Measurements from ENCODE around the gene U2AF2. TPM values are rescaled to one million over a fixed set of nuclear protein-coding genes. Genes with fewer than 3 reads are reported as not detected.
A peak's percentile ranks its signal among the peaks of the same experiment; 100 is the strongest.

U2AF2 gene
- total RNA-seq, 1 donor from 2014 or later = 70.1 TPM

GRCh38 chr19:55621205-55621672 lies 33.6 kb upstream of the U2AF2 start:
- DNase-seq (ENCODE audit: low spot score in 2 of 2) (no peak), FAIRE-seq (no peak)

DNA sequence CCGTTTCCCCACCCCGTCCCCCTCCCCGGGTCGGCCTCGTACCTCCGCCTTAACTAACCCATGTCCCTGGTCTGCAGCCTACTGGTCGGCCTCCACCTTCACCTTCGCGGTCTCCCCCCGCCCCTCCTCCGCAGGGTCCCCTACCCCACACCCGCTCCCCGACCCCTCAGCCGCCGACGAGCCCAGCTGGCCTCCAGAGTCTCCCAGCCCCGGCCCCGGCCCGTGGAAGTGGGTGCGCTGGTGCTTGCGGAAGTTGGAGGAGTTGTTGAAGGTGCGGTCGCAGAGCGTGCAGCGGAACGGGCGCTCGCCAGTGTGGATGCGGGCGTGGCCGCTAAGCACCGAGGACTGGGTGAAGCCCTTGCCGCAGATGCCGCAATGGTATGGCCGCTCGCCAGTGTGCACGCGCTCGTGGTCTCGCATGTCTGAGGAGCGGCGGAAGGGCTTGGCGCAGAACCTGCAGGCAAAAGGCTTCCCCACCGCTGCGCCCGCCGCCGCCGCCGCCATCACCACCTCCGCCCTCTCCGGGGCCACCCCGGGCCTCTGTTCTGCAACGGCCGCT lies 33.1 kb upstream of the U2AF2 start:
- no peak for FAIRE-seq
- no peak for DNase-seq (ENCODE audit: low spot score in 2 of 2)

DNA sequence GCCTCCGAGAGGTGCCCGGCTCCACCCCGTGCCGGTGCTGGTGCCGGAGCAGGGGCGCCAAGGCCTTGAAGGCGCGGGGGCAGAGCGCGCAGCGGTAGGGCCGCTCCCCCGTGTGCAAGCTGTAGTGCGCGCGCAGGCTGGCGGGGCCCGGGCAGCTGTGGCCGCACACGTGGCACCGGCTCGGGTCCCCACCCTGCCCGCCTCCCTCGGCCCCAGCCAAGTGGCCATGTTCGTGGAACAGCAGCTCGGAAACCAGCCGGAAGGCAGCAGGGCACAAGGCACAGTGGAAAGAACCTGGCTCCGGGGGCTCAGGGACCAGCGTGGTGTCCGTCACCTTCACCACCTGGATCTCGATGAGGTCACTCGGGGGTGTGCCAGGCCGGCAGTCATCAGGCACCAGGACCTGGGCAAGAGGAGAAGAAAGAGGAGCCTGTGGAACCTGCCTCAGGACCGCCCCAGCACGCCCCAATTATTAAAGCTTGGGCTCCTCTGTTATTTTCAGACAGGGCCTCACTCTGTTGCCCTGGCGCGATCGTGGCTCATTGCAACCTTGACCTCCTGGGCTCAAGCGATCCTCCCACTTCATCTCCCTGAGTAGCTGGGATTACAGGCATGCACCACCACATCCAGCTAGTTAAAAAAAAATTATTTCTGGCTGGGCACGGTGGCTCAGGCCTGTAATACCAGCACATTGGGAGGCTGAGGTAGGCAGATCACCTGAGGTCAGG lies 32.4 kb upstream of the U2AF2 start:
- DNase-seq (ENCODE audit: low spot score in 2 of 2) (no peak), FAIRE-seq (no peak)

DNA sequence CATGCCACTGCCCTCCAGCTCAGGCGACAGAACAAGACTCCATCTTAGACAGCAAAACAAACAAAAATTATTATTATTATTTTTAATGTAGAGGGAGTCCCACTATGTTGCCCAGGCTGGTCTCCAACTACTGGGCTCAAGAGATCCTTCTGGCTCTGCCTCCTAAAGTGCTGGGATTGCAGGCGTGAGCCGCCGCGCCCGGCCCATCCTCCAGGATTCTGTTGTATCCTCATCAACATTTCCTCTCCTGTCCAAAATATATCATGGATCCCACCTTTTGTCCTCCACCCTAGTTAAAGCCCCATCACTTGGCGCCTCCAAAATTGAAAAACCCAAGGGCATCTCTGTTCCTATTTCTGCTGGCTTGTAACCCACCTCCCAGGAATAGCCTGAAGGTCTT lies 31.7 kb upstream of the U2AF2 start:
- peak in 1 of 2 donors; percentile 33 for DNase-seq (ENCODE audit: low spot score in 2 of 2)
- no peak for FAIRE-seq

DNA sequence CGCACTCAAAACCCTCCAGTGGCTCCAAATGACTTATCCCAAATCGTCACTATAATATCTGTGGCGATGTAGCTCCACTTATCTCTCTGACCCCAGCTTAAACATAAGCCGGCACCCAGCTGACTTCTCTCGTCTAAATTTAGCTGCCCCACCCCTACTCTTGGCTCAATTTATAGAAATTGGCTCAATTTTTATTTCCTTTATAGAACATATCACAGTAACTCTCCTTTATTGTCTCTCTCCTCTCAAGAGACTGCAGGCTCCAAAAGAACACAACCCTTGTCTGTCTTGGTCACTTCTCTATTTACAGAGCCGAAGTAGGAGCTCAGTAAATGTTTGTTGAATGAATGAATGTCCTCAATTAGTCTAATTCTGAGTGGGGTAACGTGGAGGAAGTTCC lies 31.3 kb upstream of the U2AF2 start:
- no peak for DNase-seq (ENCODE audit: low spot score in 2 of 2)
- no peak for FAIRE-seq

DNA sequence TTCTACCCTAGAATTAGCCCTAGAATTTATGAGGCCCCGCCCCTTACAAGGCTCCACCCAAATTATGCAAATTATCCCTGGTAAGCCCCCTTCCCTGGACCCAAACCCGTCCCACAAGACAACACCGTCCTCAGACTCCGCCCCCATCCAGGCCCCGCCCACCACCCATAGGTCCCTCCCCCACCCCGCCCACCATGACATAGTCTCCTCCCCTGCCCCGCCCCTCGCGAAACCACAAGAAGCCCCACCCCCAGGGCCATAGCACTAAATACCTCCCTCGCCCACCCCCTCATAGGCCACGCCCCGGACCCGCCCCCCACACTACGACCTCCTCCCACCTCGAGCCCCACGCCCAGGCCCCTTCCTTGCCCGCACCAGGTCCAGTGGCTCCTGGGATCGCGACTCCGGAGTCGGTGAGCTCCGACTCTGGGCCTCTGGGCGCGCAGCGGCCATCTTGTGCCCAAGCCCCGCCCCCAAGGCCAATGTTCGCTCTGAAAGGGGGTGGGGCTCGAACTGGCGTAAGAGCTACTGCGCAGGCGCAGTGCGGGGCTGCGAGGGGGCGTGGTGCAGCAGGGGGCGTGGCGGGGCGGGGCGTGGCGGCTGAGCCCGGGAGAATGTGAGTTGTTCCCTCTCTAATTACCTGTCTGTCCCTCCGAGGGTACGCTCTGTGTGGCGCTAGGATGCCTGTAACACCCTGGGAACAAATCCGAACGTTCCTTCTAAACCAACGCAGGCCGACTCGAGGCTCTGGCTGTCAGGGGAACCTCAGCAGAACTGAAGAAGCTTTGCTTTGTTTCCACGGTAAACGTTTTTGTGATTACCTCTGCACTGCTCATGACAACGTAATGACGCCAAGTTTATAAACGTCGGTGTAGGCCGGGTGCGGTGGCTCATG lies 30.5 kb upstream of the U2AF2 start, which contains the start of gene ZNF784:
TSS of gene ZNF784 (minus strand) at position 458 of the 895 bp plus-strand sequence. CDS start at position 453, 5 bp downstream.
- DNase-seq (ENCODE audit: low spot score in 2 of 2) = peak; percentile 95 to 97

GRCh38 chr19:55625004-55625326 lies 29.9 kb upstream of the U2AF2 start:
- no peak for DNase-seq (ENCODE audit: low spot score in 2 of 2)
- FAIRE-seq = no peak

More for the DNA sequence above, 30.5 kb upstream of the U2AF2 start, which contains the start of gene ZNF784:
- FAIRE-seq = no peak

DNA sequence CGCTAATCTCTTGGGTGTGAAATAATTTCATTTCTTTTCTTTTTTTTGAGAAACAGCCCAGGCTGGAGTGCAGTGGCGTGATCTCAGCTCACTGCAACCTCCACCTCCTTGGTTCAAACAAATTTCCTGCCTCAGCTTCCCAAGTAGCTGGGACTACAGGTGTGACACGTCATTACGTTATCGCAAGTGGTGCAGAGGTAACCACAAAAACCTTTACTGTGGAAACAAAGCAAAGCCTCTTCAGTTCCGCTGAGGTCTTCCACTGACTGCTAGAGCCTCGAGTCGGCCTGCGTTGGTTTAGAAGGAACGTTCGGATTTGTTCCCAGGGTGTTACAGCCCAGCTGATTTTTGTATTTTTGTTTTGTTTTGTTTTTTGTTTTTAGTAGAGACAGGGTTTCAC lies 28.5 kb upstream of the U2AF2 start:
- DNase-seq (ENCODE audit: low spot score in 2 of 2) (no peak), FAIRE-seq (no peak)

GRCh38 chr19:55632463-55632834 lies 22.4 kb upstream of the U2AF2 start:
- peak; percentile 56 to 69 for DNase-seq (ENCODE audit: low spot score in 2 of 2)
- no peak for FAIRE-seq

- DNase-seq (ENCODE audit: low spot score in 2 of 2) = no peak
- no peak for FAIRE-seq
Observed at GRCh38 chr19:55633861-55634260, 21.0 kb upstream of the U2AF2 start.

- DNase-seq (ENCODE audit: low spot score in 2 of 2) = no peak
- FAIRE-seq = no peak
Observed at GRCh38 chr19:55635334-55635717, 19.5 kb upstream of the U2AF2 start.

DNA sequence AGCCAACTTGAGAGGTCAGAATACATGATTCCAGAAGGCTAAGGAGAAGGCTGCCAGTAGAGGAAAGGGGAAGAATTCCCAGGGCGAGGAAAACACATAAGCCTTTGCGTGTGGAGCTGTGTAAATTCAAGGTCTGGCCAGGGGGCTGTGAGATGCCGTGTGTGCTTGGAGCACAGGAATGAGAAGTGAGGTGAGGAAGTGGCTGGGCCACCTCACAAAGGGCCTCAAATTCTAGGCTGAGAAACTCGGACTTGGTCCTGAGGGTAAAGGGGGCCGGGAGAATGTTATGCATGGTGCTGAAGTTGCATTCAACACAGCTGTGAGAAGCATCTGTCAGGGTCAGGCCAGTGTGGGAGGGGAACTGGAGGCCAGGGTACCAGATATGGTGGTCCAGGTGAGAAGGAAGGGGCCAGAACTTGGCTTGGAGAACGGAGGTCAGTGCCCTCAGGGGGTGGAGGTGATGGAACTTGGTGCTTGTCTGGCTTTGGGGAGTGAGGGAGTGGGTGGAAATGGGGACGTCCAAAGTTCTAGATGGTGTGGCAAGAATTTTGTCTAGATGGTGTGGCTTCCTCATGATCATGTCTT lies 18.9 kb upstream of the U2AF2 start:
- FAIRE-seq = no peak
- no peak for DNase-seq (ENCODE audit: low spot score in 2 of 2)

DNA sequence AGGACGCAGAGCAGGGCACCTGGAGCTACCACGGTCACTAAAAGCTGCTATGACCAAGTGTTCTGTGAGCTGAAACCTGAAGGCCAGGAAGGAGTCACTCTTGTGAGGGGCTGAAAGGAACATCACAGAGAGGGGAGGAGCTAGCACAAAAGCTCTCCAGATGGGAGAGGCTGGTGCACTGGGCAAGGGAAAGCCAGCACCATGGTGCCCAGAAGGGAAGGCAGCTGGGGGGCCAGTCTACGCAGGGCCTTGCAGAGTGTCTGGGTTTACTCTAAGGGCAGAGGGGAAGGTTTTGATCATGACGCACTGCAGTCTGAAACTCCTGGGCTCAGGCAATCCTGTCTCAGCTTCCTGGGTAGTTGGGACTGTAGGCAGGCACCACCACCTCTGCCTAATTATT lies 18.1 kb upstream of the U2AF2 start:
- DNase-seq (ENCODE audit: low spot score in 2 of 2) (no peak), FAIRE-seq (no peak)

DNA sequence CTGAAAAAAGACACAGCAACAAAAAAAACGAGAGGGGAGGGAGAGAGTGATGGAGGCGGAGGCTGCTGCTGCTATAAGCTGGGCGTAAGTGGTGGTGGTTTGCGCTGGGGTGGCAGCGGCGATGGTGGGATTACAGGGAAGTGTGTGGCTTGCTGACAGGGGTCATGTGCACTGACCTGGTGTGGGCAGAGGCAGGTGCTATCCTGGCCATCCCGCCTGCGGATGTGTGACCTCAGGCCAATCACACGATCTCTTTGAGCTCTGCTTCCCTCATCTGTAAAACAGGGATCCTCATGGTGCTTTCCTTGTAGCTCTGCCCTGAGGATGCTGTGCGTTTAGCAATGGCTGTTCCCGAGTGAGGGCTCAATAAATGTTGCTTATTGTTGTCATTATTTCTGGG lies 17.3 kb upstream of the U2AF2 start:
- DNase-seq (ENCODE audit: low spot score in 2 of 2) = no peak
- no peak for FAIRE-seq

GRCh38 chr19:55638864-55639359 lies 15.9 kb upstream of the U2AF2 start:
- DNase-seq (ENCODE audit: low spot score in 2 of 2) = no peak
- no peak for FAIRE-seq

GRCh38 chr19:55640043-55640576 lies 14.7 kb upstream of the U2AF2 start:
- FAIRE-seq (no peak), DNase-seq (ENCODE audit: low spot score in 2 of 2) (peak; percentile 61 to 71)

DNA sequence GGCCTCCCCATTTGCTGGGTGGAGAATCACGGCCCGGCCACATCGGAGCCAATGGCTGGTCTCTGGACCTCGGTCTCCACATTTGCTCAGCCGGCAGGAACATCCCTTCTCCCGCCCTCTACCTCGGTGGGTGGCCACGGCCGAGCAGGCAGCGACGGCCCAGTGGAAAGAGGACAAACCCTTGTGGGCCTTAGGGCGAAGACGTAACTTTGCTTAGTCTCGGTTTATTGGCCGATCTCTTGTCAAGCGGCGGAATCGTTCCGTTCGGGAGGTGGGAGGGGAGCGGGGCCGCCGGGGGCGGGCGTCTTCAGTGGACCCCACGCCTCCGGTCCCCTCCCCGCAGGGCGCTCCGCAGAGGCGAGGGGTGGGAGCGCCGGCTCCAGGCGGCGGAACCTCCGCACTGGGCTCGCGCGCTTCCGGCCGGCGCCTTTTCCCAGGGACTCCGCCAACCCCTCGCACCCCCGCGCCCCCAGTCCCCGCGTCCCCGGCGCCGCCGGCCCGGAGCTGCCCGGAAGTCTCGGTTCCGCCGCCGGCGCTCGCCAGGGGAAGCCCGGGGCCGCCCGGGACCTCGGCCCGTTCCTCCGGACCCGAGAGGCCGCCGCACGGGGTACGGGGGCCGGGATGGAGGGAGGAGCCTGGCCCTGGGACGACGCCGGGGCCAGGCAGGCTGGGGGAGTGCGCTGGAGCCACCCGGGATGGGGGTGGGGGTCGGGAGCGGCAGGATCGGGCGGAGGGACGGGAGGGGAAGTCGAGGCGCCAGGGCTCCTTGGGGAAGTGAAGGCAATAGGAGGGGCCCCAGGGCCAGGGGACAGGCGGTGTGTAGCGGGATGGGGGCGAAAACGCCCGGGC lies 14.0 kb upstream of the U2AF2 start, which contains the start of gene ZNF580:
TSS of gene ZNF580 (plus strand) at position 426 of the 849 bp plus-strand sequence. CDS start 1,507 bp downstream, outside the sequence.
- FAIRE-seq = no peak
- DNase-seq (ENCODE audit: low spot score in 2 of 2) = peak; percentile 82 to 87

DNA sequence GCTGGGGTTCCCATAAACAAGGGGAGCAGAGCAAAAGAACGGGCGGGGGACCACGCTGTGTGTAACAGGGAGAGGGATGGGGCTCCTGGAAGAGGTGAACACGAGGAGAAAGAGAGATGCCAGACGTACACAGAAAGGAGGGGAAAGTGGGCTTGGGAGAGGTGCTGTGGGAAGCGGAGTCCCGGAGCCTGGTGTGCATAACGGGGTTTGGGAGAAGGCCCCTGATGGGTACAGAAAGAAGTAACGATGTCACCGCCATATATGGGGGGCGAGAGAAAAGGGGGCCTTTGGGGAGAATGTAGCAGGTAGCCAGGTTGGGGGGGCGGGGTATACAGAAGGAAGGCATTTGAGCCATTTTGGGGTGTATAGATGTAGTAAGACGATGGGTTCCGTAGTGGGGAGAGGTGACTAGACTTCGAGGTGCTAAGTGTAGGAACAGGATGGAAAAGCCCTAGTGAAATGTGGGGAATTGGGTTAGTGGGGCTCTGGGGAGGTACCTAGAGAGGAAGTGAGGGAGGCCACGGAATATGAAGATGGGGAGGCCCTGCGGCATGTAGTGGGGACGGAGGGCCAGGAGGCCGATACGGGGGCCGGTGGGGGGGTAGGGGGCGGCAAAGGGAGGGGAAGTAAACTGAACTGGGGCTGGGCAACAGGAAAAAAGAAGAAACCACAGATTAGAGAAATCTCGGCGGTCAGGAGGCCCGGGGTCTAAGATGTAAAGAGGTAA lies 13.2 kb upstream of the U2AF2 start:
- FAIRE-seq = no peak
- DNase-seq (ENCODE audit: low spot score in 2 of 2) = no peak

Data from frontal cortex (tissue), 4 donors.